Upper lobe of left lung (tissue), 4 donors: ENCODE results near the gene ESPNL.

ENCODE experiments used
- EP300 ChIP-seq, 4 donors: sonication (generic); formaldehyde crosslinking; IDR thresholded peaks; one replicate each; pipeline ENCODE4 v1.5.1; 2017; ENCODE audit warnings: antibody characterized with exemption in 4 of 4, control low read depth in 2 of 4
- POLR2A ChIP-seq, 4 donors: fragments of 450-650 bp; IDR thresholded peaks; one replicate each; pipeline ENCODE4 v1.5.1; 2016 to 2017; ENCODE audit warnings: antibody characterized with exemption in 4 of 4, mild to moderate bottlenecking in 2 of 4
- TF ChIP-seq, protein P1 (sequence below), 6 experiments: fragments of 450-650 bp in 4 of 6; fragments of 200-600 bp in 2 of 6; sonication (generic) in 2 of 6; IDR thresholded peaks; one replicate each; pipeline ENCODE4 v1.5.1; 2016 to 2019; ENCODE audit warnings: antibody characterized with exemption in 6 of 6

DNA sequence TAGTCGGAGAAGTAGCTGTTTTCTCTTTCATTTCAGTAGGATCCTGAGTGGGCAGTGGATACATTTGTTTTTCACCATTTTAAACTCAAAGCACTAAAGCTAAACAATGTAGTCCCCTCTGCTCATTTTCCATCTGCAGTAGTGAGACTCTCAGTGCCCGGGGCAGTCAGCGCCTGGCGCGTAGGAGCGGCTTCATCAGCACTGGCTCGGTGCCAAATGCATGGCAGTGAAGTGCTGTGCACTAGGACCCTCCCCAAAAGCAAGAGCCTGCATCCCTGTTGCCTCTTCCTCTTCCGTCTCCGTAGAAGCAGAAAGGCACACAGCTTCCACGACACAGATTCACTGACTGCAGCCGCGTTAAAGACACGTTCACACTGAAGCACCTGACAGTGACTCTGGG lies 19.0 kb upstream of the ESPNL start:
- TF ChIP-seq, protein P1, sequence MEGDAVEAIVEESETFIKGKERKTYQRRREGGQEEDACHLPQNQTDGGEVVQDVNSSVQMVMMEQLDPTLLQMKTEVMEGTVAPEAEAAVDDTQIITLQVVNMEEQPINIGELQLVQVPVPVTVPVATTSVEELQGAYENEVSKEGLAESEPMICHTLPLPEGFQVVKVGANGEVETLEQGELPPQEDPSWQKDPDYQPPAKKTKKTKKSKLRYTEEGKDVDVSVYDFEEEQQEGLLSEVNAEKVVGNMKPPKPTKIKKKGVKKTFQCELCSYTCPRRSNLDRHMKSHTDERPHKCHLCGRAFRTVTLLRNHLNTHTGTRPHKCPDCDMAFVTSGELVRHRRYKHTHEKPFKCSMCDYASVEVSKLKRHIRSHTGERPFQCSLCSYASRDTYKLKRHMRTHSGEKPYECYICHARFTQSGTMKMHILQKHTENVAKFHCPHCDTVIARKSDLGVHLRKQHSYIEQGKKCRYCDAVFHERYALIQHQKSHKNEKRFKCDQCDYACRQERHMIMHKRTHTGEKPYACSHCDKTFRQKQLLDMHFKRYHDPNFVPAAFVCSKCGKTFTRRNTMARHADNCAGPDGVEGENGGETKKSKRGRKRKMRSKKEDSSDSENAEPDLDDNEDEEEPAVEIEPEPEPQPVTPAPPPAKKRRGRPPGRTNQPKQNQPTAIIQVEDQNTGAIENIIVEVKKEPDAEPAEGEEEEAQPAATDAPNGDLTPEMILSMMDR (IDR thresholded peaks at IDR 0.05) = no peak
- TF ChIP-seq POLR2A (IDR thresholded peaks at IDR 0.05) (no peak), EP300 (IDR thresholded peaks at IDR 0.05) (no peak)
